Keratinocyte (primary cell): ENCODE measurements around the gene FBXW7. TPM values are rescaled to one million over a fixed set of nuclear protein-coding genes. Genes with fewer than 3 reads are reported as not detected.

Experiments
- DNase-seq: peaks from one replicate; pipeline ENCODE4 v3.0.0-alpha.2; 2011; ENCODE audit warnings: low read depth, missing footprints, low spot score
- FAIRE-seq: peaks from 2 replicates; lab custom pipeline; 2011; peaks lifted over from hg19 to GRCh38; lab: Jason Lieb, UNC
- H2AFZ ChIP-seq: 2 replicates; pipeline ENCODE4 v1.6.0; 2012; ENCODE audit warnings: low read length, control low read depth, inconsistent platforms; ENCODE audit not compliant: control insufficient read depth
- H3K27ac ChIP-seq: 2 replicates; pipeline ENCODE4 v1.5.1; 2011; ENCODE audit warnings: low read length; ENCODE audit not compliant: control insufficient read depth, insufficient read depth
- H3K27me3 ChIP-seq: 3 replicates; pipeline ENCODE4 v1.6.0; 2011; ENCODE audit warnings: low read length; ENCODE audit not compliant: control insufficient read depth, insufficient read depth; ENCODE audit errors: extremely low read depth
- H3K36me3 ChIP-seq, 2 experiments: 2 replicates in 1 of 2; 3 replicates in 1 of 2; pipeline ENCODE4 v1.5.1; 2011; ENCODE audit warnings: low read length in 2 of 2, mild to moderate bottlenecking in 1 of 2; ENCODE audit not compliant: control insufficient read depth in 2 of 2, insufficient read depth in 2 of 2; ENCODE audit errors: extremely low read depth in 1 of 2
- H3K4me1 ChIP-seq: 3 replicates; pipeline ENCODE4 v1.5.1; 2011; ENCODE audit warnings: low read length; ENCODE audit not compliant: control insufficient read depth, insufficient read depth; ENCODE audit errors: extremely low read depth
- H3K4me2 ChIP-seq: 3 replicates; pipeline ENCODE4 v1.6.0; 2011; ENCODE audit warnings: low read depth, low read length; ENCODE audit not compliant: control insufficient read depth, insufficient read depth; ENCODE audit errors: extremely low read depth
- H3K4me3 ChIP-seq, 3 experiments: fragments of 200-600 bp in 1 of 3; sonication (generic) in 1 of 3; 2 replicates in 2 of 3; 3 replicates in 1 of 3; pipeline ENCODE4 v1.5.1; 2011 to 2016; ENCODE audit warnings: low read length in 3 of 3, mild to moderate bottlenecking in 3 of 3, control low read depth in 2 of 3, inconsistent platforms in 1 of 3, low read depth in 1 of 3, mixed read lengths in 1 of 3, mixed run types in 1 of 3, moderate library complexity in 1 of 3; ENCODE audit not compliant: control insufficient read depth in 2 of 3, insufficient read depth in 2 of 3; ENCODE audit errors: extremely low read depth in 1 of 3
- H3K79me2 ChIP-seq: 2 replicates; pipeline ENCODE4 v1.6.0; 2012; ENCODE audit warnings: low read length; ENCODE audit not compliant: control insufficient read depth, insufficient read depth
- H3K9ac ChIP-seq: 3 replicates; pipeline ENCODE4 v1.6.0; 2011; ENCODE audit warnings: low read length; ENCODE audit not compliant: control insufficient read depth, insufficient read depth; ENCODE audit errors: extremely low read depth
- H3K9me1 ChIP-seq: 3 replicates; pipeline ENCODE4 v1.6.0; 2011; ENCODE audit warnings: low read length; ENCODE audit not compliant: control insufficient read depth, insufficient read depth; ENCODE audit errors: extremely low read depth
- H3K9me3 ChIP-seq: 2 replicates; pipeline ENCODE4 v1.5.1; 2012; ENCODE audit warnings: low read depth, low read length; ENCODE audit not compliant: control insufficient read depth
- H4K20me1 ChIP-seq: 3 replicates; pipeline ENCODE4 v1.6.0; 2011; ENCODE audit warnings: low read length; ENCODE audit not compliant: control insufficient read depth, insufficient read depth; ENCODE audit errors: extremely low read depth
- CTCF ChIP-seq, 3 experiments: IDR thresholded peaks in 1 of 3; conservative IDR thresholded peaks in 1 of 3; optimal IDR thresholded peaks in 1 of 3; 2 replicates in 2 of 3; 3 replicates in 1 of 3; pipeline versions ENCODE3 to v1.5.1; 2011; ENCODE audit warnings: low read length in 3 of 3, mild to moderate bottlenecking in 3 of 3, moderate library complexity in 2 of 3, control low read depth in 1 of 3, inconsistent platforms in 1 of 3; ENCODE audit not compliant: insufficient read depth in 2 of 3; ENCODE audit errors: extremely low read depth in 1 of 3
- EZH2 ChIP-seq: IDR thresholded peaks from one replicate; pipeline ENCODE4 v1.6.1; 2012; ENCODE audit warnings: inconsistent platforms, mild to moderate bottlenecking, low read length, moderate library complexity
- dilution Hi-C: fragments of 300-500 bp; cut with MboI; formaldehyde crosslinking; loops from one replicate; pipeline ENCODE4 v1.7.0; 2020; ENCODE audit warnings: low sequenced_read_pairs; ENCODE audit not compliant: extremely low pct_ligation_motif_present
- polyA plus RNA-seq, 5 experiments: library from polyadenylated mRNA; depleted of rRNA in 3 of 5; stranded (reverse) in 3 of 5; stranded (forward) in 1 of 5; unstranded in 1 of 5; fragments of >200 nt; gene quantifications; 1 replicate in 1 of 5; 2 replicates in 3 of 5; 3 replicates in 1 of 5; pipeline versions ENCODE4 v1.2.1 to v1.2.3, GENCODE V29; 2011 to 2012; ENCODE audit warnings: missing spikeins in 2 of 5, low read depth in 1 of 5, low replicate concordance in 1 of 5

FBXW7 gene
- polyA plus RNA-seq, 1 donor (not counting 4 experiments of a cell fraction or from before 2014, with no cell fraction given), result 39.6 TPM

- Histone ChIP-seq H3K9ac (no peak overlapping the region), H3K36me3 (no peaks in the 10 kb centered on the region), H3K27me3 (no peaks in the 10 kb centered on the region), H3K79me2 (peaks cover 45% of the 10 kb centered on the region), H3K9me3 (no peaks in the 10 kb centered on the region), H3K27ac (no peak overlapping the region), H2AFZ (no peak overlapping the region), H3K4me3 (no peak overlapping the region), H4K20me1 (peaks cover 4% of the 10 kb centered on the region), H3K9me1 (no peaks in the 10 kb centered on the region), H3K4me1 (no peaks in the 10 kb centered on the region), H3K4me2 (no peak overlapping the region)
- DNase-seq (no peak), FAIRE-seq (no peak)
- dilution Hi-C loops, result no loop called here
- TF ChIP-seq EZH2 (no peak), CTCF (optimal IDR thresholded peaks at IDR 0.05 in 1 of 3, IDR thresholded peaks at IDR 0.05 in 1 of 3, conservative IDR thresholded peaks at IDR 0.05 in 1 of 3; ENCODE audit: extremely low read depth in 1 of 3, insufficient read depth in 2 of 3, low read length in 3 of 3) (peak in 2 of 3 experiments; percentile 37 to 49)
Measured at GRCh38 chr4:152454398-152455011, 81.4 kb downstream of the FBXW7 start.

- dilution Hi-C loops, result no loop called here
- Histone ChIP-seq H3K4me2 (no peak overlapping the region), H3K79me2 (peaks cover 26% of the 10 kb centered on the region), H3K36me3 (no peaks in the 10 kb centered on the region), H3K9me1 (no peaks in the 10 kb centered on the region), H3K9me3 (no peaks in the 10 kb centered on the region), H3K27ac (no peak overlapping the region), H2AFZ (no peak overlapping the region), H3K27me3 (no peaks in the 10 kb centered on the region), H3K4me3 (no peak overlapping the region), H4K20me1 (peaks cover 4% of the 10 kb centered on the region), H3K4me1 (no peaks in the 10 kb centered on the region), H3K9ac (no peak overlapping the region)
- no peak for TF ChIP-seq CTCF (optimal IDR thresholded peaks at IDR 0.05 in 1 of 3, IDR thresholded peaks at IDR 0.05 in 1 of 3, conservative IDR thresholded peaks at IDR 0.05 in 1 of 3; ENCODE audit: extremely low read depth in 1 of 3, insufficient read depth in 2 of 3, low read length in 3 of 3)
- FAIRE-seq (no peak), DNase-seq (no peak)
Measured at GRCh38 chr4:152451496-152451895, 84.4 kb downstream of the FBXW7 start.
